GM13976 (cell line): Measurements from ENCODE around the gene EFHC1.

ENCODE experiments used
- DNase-seq: peaks from one replicate; pipeline ENCODE4 v3.0.0; 2012; ENCODE audit warnings: low spot score
- in situ Hi-C: fragments of 300-500 bp; cut with MboI; formaldehyde crosslinking; loops from one replicate; pipeline ENCODE4 v1.12.0; 2022; ENCODE audit warnings: low sequenced_read_pairs, mixed read lengths, inconsistent platforms; ENCODE audit not compliant: unreplicated experiment
- TF ChIP-seq, protein P1 (sequence below): IDR thresholded peaks from 2 replicates; pipeline ENCODE4 v1.5.1; 2012; ENCODE audit warnings: borderline replicate concordance, mild to moderate bottlenecking; ENCODE audit not compliant: insufficient read depth; ENCODE audit errors: extremely low read depth, missing control alignments, control extremely low read depth

Gene EFHC1

DNA sequence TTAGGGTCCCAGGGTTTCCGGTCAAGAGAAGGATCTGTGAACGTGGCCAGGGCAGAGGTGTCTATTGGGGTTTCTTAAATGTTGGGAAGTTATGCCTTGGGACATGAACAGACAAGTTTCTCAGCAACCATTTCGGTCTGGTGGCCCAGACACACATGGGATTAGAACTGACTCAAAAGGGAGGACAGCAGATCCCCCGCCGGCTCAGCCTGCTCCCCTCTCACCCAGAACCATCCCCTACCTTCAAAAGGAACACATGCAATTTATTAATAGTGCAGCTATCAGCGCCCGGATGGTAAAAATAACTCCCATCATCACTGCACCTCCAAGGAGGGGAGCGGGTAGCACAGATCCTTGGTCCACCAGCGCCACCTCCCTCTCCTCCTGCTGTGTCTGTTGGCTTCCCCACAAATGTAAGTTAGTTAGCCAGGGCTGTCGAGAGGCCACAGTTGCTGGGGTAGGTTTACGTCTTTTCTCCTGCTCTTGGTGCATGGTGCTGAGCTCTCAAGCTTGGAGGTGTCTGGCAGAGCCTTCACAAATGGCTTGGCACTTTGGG is 79.6 kb downstream of the EFHC1 start:
- in situ Hi-C loops, result loop anchor here (5.0 kb wide), 1 partner anchor 82 kb away; no protein-coding TSS in a partner anchor
- TF ChIP-seq, protein P1, sequence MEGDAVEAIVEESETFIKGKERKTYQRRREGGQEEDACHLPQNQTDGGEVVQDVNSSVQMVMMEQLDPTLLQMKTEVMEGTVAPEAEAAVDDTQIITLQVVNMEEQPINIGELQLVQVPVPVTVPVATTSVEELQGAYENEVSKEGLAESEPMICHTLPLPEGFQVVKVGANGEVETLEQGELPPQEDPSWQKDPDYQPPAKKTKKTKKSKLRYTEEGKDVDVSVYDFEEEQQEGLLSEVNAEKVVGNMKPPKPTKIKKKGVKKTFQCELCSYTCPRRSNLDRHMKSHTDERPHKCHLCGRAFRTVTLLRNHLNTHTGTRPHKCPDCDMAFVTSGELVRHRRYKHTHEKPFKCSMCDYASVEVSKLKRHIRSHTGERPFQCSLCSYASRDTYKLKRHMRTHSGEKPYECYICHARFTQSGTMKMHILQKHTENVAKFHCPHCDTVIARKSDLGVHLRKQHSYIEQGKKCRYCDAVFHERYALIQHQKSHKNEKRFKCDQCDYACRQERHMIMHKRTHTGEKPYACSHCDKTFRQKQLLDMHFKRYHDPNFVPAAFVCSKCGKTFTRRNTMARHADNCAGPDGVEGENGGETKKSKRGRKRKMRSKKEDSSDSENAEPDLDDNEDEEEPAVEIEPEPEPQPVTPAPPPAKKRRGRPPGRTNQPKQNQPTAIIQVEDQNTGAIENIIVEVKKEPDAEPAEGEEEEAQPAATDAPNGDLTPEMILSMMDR, result no peak
- peak; percentile 6 for DNase-seq

DNA sequence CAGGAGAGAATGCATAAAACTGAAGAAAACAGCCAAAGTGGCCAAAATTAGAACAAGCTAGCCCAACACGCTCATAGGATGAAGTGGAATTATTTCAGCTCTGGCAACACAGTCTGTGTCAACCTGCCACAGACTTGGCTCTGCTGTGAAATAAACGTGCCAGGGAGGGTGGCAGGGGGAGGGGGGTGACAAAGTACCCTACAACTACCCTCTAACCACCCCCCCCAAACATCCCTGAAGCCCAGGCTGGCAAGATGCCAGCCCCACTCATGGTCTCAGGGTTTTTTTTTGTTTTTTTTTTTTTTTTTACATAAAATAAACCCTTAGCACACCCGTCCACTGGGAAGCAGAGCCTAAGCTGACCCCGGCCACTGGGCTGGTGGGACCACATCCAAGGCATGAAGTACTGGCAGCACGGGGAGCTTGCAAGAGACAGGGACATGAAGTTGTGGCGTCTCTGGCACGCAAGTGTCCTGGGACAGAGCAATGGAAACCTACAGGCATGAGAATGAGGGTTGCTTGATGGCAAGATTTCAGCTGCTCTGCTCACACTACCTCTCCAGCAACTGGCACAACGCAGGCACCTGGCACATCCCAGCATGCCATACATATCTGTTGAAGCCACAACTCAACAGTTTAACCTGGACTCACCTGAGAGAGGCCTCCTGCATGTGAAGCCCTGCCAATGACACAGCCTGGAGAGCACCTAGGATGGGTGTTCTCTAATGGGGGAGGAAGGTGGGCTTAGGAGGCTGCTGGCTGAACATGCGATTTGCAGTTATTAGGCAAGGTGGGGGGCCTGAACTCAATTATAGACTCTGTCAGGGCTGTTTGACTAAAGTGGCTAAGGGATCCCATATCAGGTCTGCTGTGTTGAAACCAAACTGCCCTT is 80.3 kb downstream of the EFHC1 start:
- in situ Hi-C loops, result no loop called here
- DNase-seq, result peak; percentile 2
- TF ChIP-seq, protein P1, result no peak

DNA sequence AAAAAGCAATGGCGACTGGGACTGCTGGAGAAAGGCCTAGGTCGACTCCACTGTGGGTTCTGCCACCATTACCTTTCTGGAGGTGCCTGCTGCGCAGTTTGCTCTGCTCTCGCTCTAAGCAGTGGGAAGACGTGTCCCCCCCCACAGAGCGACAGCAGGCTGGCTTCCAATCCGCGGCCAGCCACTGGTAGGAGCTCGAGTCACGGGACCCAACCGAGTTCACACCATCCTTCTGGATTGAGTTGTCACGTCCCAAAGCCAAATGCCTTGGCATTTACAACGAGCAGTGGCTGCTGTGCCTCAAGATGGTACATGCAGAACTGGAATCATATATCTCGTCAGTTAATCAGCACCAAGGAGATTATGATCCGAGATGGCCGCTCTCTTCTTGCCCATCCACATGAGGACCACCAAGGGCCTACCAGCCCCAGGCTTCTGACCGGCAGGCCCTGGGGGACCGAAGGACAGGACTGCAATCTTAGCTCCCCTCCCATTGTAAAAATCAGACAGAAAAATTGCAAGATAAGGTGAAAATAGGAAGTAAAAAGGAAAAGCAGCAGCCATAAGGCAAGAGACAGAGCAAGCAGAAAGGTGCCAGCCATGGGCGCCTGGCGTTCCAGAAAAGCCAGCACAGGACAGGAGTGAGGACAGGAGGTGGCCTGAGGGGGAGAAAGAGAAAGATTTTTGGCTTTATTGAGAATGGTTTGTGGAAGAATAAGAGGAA is 82.3 kb downstream of the EFHC1 start:
- in situ Hi-C loops, result no loop called here
- DNase-seq, result peak; percentile 4
- TF ChIP-seq, protein P1, result no peak

DNA sequence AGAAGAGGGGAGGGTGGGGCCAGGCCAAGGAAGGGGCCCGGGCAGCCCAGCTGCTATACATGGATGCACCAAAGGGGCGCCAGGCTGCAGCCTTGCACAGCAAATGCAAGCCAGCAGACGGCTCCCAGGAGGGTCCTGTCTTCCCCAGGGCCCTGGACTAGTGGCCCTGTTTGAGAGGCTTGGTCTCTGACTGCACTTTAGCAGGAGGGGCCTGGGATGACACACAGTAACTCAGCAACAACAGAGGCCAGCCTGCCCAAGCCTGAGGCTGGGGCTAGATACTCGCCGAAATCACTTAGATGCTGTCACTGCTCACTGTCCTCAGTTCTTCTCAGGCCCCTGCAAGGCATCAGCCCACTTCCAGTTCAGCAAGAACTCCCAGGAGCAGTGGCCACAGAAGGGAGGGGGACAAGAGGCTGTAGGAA is 83.2 kb downstream of the EFHC1 start:
- TF ChIP-seq, protein P1, result no peak
- in situ Hi-C loops, result no loop called here
- DNase-seq, result peak; percentile 20

DNA sequence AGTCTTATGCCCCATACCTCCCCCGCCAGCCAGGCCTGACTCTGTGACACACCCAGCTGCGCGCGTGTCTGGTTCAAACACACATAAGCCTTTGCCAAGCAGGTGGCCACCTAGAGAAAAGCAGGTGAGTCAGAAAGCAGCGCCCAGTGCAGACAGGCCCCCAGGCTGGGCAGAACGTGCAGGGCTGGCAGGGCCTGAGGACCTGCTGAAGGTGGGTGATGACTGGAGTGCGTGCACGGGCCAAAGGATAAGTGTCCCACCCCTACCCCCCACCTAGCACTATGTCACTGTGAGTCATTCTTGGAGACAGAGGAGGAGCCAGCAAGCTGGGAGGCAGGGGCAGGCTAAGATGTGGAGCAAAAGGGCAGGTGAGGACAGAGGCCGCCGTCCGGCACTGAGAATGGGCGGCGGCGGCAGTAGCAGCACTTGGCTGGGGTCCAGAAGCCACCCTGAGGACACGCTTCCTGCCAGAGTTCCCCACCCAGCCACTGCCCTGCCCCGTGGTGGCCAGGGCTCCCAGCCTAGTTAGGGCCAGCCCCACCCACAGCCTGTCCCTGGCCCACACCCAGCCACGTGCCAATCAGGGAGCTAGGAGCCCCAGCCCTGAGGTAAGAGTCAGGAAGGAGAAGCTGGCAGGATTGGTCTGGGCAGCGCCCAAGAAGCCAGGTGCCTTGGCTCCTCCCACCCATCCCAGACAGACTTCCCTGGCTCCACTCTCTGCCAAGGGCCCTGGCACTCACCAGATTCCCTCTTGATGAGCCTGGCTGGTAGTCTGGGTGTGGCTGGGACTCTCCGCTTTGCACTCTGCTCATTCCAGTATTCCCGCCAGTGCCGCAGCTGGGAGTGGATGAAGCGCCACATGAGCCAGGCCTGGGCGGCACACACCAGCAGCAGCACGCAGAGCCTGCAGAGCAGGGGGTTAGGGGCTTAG is 84.0 kb downstream of the EFHC1 start:
- in situ Hi-C loops, result no loop called here
- TF ChIP-seq, protein P1, result no peak
- peak; percentile 16 for DNase-seq
